ENCODE measurements around the gene EBF3. TPM values are rescaled to one million over a fixed set of nuclear protein-coding genes. Genes with fewer than 3 reads are reported as not detected.

Gene EBF3
- total and polyA plus RNA-seq, 9 of the 15 experiments (the other 6 are each of a cell fraction or from before 2014, with no cell fraction given) = not detected

DNA sequence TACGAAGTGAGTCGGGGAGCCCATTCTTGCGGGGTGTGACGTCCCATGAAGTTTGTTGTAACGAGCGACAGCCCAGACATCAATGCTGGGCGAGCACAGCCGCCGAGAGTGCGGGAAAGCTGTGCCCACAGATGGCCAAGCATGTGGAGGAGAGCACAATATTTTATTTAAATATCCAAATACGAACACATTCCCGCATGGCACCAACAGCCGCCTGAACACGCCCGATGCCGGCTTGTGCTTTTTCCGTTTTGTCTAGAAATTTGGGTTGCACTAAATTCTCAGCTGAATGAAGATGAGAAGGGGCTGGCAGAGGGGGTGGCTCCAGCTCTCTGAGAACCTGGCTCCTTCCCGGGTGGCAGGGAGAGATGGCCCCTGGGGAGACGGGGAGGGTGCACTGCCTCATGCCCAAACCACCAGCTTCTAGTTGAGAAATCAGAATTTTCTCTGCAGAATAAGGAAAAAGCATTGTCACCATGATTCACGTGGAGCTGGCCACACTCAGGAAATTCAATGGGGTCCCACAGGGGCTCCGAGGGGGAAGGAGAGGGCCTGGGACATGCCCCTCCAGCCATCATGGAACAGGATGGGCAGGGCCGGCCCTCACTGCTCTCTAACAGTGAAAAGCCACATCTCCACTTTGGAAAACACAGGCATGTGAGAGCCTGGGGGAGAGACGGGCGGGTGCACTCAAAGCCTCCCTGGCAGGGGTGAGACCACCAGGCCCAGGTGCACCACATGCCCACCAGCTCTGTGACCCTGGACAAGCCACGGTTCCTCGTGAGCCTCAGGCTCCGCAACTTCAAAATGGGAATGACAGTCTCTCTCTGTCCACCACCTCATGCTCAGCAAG, 48.3 kb downstream of the EBF3 start:
- no peak for FAIRE-seq

More for the DNA sequence above, 48.3 kb downstream of the EBF3 start:
- H3K4me2 ChIP-seq (ENCODE audit: insufficient read depth, low read length) = no peak overlapping the region
- no peaks in the 10 kb centered on the region for H3K4me1 ChIP-seq (replicated peaks in 1 of 2; ENCODE audit: control insufficient read depth in 2 of 2, insufficient read depth in 2 of 2, low read length in 2 of 2)
- ATAC-seq (no peak), DNase-seq (ENCODE audit: extremely low read depth in 1 of 4, low spot score in 3 of 4) (no peak)
- no peak overlapping the region for H3K27ac ChIP-seq (ENCODE audit: extremely low read depth, low read depth, low read length)
- ChIA-PET POLR2A (no interaction called here), CTCF (ENCODE audit: low intra/inter-chr PET ratio) (no interaction called here)
- H4K20me1 ChIP-seq (replicated peaks; ENCODE audit: control insufficient read depth, insufficient read depth, low read length) = no peaks in the 10 kb centered on the region
- peaks cover 0 to 21% of the 10 kb centered on the region in 2 experiments; a peak in 3 of 5 replicates for H3K27me3 ChIP-seq (ENCODE audit: control insufficient read depth in 2 of 2, insufficient read depth in 2 of 2, low read length in 2 of 2)
- H3K9me1 ChIP-seq (ENCODE audit: control insufficient read depth, insufficient read depth, low read length) = no peaks in the 10 kb centered on the region
- in situ Hi-C loops (cut with MboI) (no loop called here), intact Hi-C loops (cut with micrococcal nuclease) (no loop called here)
- H3K36me3 ChIP-seq (ENCODE audit: control insufficient read depth, insufficient read depth, low read length) = no peaks in the 10 kb centered on the region
- no peaks in the 10 kb centered on the region for H3K9me3 ChIP-seq (replicated peaks; ENCODE audit: control insufficient read depth, insufficient read depth, low read depth, low read length)
- WGBS (ENCODE audit: insufficient coverage, low coverage, missing lambda C conversion rate) = 1% methylated on average over 20 of the region's 27 CpGs
- BruUV-seq (replicated peaks) = no TSS peak
- TF ChIP-seq MTA3 (IDR thresholded peaks at IDR 0.05; ENCODE audit: borderline replicate concordance) = no peak
- TF ChIP-seq, protein P1, sequence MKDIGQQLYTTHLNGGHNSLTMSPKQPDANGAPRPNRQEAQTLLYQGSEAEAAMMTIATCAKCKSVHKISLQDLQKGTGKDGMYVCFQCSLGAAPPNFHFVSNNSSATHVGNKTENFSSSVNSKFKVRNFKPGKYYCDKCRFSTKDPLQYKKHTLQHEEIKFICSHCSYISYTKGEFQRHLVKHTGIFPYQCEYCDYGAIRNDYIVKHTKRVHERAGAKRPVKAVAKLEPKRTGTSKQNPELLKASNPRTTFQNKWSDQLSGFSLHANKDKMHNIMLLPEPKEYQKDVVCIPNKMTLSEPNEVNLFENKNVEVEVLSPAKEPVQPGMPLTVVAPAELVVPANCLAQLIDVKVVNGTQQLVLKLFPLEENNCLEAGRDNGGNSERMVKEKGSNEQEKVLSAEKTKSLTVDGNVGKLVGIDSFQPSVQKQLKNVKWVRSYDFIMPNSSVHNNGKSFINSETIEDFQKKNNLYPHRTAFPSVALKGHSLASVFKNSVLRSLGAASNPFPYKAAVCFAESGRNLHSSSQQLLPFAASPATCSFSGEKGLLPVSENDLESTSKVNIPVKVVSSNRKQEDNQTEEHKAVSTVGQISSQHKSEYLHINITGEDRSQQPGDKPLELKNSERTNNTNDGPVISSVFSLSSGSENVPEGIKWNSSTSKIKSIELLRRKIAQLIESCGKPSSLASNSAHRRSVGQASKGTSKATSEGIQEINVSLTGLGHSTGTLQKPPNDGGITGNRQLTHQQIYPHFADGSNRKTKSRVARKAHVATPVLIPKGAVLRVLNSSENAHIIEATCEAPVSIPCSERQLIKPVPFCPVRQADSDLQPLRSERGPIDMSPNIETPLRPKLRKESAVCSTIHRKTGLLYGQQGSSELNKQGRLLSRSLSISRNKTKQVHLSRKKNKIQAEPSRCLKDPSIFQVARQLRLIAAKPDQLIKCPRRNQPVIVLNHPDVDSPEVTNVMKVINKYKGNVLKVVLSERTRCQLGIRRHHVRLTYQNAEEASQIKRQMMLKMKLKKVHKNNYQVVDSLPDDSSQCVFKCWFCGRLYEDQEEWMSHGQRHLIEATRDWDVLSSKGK (CRISPR knock-in tag; IDR thresholded peaks at IDR 0.05) = no peak
- no peak for TF ChIP-seq SMAD3 (CRISPR knock-in tag; conservative IDR thresholded peaks at IDR 0.05)
- no peak for TF ChIP-seq BMI1 (IDR thresholded peaks at IDR 0.05; ENCODE audit: low read length)
- no peak for TF ChIP-seq E2F3 (CRISPR knock-in tag; IDR thresholded peaks at IDR 0.05)
- TF ChIP-seq ZNF324 (CRISPR knock-in tag; IDR thresholded peaks at IDR 0.05) = no peak
- no peak for TF ChIP-seq KAT2B (IDR thresholded peaks at IDR 0.05; ENCODE audit: low read depth, low read length)
- no peak for TF ChIP-seq KDM4B (IDR thresholded peaks at IDR 0.05; ENCODE audit: borderline replicate concordance in 2 of 2, low read depth in 1 of 2)
- no peak for TF ChIP-seq ZKSCAN8 (CRISPR knock-in tag; IDR thresholded peaks at IDR 0.05)
- TF ChIP-seq ZNF695 (CRISPR knock-in tag; IDR thresholded peaks at IDR 0.05) = no peak
- TF ChIP-seq HLTF (IDR thresholded peaks at IDR 0.05) = no peak
- TF ChIP-seq, protein P2, sequence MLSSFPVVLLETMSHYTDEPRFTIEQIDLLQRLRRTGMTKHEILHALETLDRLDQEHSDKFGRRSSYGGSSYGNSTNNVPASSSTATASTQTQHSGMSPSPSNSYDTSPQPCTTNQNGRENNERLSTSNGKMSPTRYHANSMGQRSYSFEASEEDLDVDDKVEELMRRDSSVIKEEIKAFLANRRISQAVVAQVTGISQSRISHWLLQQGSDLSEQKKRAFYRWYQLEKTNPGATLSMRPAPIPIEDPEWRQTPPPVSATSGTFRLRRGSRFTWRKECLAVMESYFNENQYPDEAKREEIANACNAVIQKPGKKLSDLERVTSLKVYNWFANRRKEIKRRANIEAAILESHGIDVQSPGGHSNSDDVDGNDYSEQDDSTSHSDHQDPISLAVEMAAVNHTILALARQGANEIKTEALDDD (IDR thresholded peaks at IDR 0.05) = no peak
- TF ChIP-seq FOS (IDR thresholded peaks at IDR 0.05; ENCODE audit: extremely low read depth, insufficient read length) = no peak
- TF ChIP-seq CHD2 (IDR thresholded peaks at IDR 0.05; ENCODE audit: low read depth, low read length) = no peak
- TF ChIP-seq ETV1 (tag; conservative IDR thresholded peaks at IDR 0.05; ENCODE audit: low read depth) = no peak
- no peak for TF ChIP-seq NFIX (CRISPR knock-in tag; IDR thresholded peaks at IDR 0.05; ENCODE audit: low read depth)
- no peak for TF ChIP-seq HDAC1 (IDR thresholded peaks at IDR 0.05)
- no peak overlapping the region for H2AFZ ChIP-seq (ENCODE audit: low read depth, low read length)
- no peak overlapping the region for H3K4me3 ChIP-seq
- H3K9ac ChIP-seq (ENCODE audit: insufficient read depth in 1 of 2, low read depth in 2 of 2, low read length in 2 of 2) = no peak overlapping the region
- no peaks in the 10 kb centered on the region for H3K79me2 ChIP-seq (ENCODE audit: control insufficient read depth, insufficient read depth, low read length)
